Osteoblast (primary cell): Measurements from ENCODE around the gene PGPEP1. TPM values are rescaled to one million over a fixed set of nuclear protein-coding genes. Genes with fewer than 3 reads are reported as not detected.

Experiments used
- DNase-seq: peaks from one replicate; pipeline ENCODE4 v3.0.0; 2011; ENCODE audit warnings: low spot score, mixed read lengths; ENCODE audit not compliant: insufficient read length; ENCODE audit errors: missing footprints
- H2AFZ ChIP-seq: 2 replicates; pipeline ENCODE4 v1.6.0; 2011; ENCODE audit warnings: mild to moderate bottlenecking, low read length
- H3K27ac ChIP-seq: 2 replicates; pipeline ENCODE4 v1.5.1; 2011; ENCODE audit warnings: mild to moderate bottlenecking, low read depth, low read length, moderate library complexity
- H3K27me3 ChIP-seq: 2 replicates; pipeline ENCODE4 v1.6.0; 2012; ENCODE audit warnings: mild to moderate bottlenecking, control low read depth, inconsistent platforms, low read length, moderate library complexity; ENCODE audit not compliant: insufficient read depth
- H3K36me3 ChIP-seq: 2 replicates; pipeline ENCODE4 v1.5.1; 2011; ENCODE audit warnings: mild to moderate bottlenecking, low read length, control low read depth, moderate library complexity; ENCODE audit not compliant: insufficient read depth
- H3K4me1 ChIP-seq: 2 replicates; pipeline ENCODE4 v1.5.1; 2011; ENCODE audit warnings: mild to moderate bottlenecking, low read length, control low read depth, moderate library complexity; ENCODE audit not compliant: insufficient read depth
- H3K4me2 ChIP-seq: 2 replicates; pipeline ENCODE4 v1.6.0; 2011; ENCODE audit warnings: mild to moderate bottlenecking, low read length; ENCODE audit not compliant: insufficient read depth
- H3K4me3 ChIP-seq: fragments of 200-600 bp; sonication (generic); 3 replicates; pipeline ENCODE4 v1.5.1; 2012; ENCODE audit warnings: mild to moderate bottlenecking, low read length, inconsistent platforms; ENCODE audit not compliant: insufficient read depth
- H3K79me2 ChIP-seq: 2 replicates; pipeline ENCODE4 v1.6.0; 2012; ENCODE audit warnings: mild to moderate bottlenecking, low read length, control low read depth, inconsistent platforms; ENCODE audit not compliant: insufficient read depth
- H3K9me3 ChIP-seq: 2 replicates; pipeline ENCODE4 v1.5.1; 2011; ENCODE audit warnings: low read depth, low read length, control low read depth
- H4K20me1 ChIP-seq: 2 replicates; pipeline ENCODE4 v1.6.0; 2012; ENCODE audit warnings: mild to moderate bottlenecking, low read length, control low read depth; ENCODE audit not compliant: insufficient read depth
- total RNA-seq: library from RNA; depleted of rRNA; stranded (reverse); fragments of >200 nt; gene quantifications from 2 replicates; pipeline ENCODE4 v1.2.3, GENCODE V29; 2012
- TF ChIP-seq, protein P1 (sequence below): IDR thresholded peaks from 2 replicates; pipeline ENCODE4 v1.5.1; 2011; ENCODE audit warnings: mild to moderate bottlenecking, low read depth, low read length, moderate library complexity; ENCODE audit errors: extremely low read depth

Gene PGPEP1
- total RNA-seq, 1 donor: 31.1 TPM

DNA sequence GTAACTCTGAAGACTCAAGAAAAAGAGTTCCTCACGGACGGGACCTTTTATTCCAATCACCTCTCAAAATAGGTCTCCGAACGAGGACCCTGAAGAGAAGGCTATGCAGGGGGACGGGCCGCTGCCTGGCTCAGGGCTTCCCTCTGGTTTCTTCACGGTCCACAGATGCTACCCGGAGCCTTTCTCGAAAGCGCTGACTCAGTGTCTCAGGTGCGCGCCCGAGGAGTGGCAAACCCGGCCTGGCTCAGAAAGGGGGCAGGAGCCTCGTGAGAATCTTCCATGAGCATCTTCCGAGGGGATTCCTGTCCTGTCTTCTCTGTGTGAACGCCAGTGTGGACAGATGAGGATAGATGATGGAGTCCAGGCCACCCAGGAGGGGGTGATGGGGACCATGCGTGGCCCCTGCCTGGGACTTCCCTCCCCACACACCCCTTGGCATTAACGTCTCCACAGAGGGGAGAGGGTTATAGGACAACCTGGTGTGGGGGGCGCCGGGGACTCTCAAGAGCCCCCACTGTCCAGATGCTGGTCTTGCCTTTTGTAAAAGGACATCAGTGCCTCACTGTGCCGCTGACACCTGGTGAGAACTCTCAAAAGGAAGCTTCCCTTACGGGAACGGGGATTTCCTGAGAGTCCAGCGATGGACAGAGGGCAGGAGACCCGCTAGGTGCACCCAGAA is 34.0 kb upstream of the PGPEP1 start:
- TF ChIP-seq, protein P1, sequence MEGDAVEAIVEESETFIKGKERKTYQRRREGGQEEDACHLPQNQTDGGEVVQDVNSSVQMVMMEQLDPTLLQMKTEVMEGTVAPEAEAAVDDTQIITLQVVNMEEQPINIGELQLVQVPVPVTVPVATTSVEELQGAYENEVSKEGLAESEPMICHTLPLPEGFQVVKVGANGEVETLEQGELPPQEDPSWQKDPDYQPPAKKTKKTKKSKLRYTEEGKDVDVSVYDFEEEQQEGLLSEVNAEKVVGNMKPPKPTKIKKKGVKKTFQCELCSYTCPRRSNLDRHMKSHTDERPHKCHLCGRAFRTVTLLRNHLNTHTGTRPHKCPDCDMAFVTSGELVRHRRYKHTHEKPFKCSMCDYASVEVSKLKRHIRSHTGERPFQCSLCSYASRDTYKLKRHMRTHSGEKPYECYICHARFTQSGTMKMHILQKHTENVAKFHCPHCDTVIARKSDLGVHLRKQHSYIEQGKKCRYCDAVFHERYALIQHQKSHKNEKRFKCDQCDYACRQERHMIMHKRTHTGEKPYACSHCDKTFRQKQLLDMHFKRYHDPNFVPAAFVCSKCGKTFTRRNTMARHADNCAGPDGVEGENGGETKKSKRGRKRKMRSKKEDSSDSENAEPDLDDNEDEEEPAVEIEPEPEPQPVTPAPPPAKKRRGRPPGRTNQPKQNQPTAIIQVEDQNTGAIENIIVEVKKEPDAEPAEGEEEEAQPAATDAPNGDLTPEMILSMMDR: no peak
- Histone ChIP-seq H3K4me3 (no peak overlapping the region), H2AFZ (no peak overlapping the region), H3K4me2 (no peak overlapping the region), H3K9me3 (no peaks in the 10 kb centered on the region), H3K27me3 (no peaks in the 10 kb centered on the region), H3K4me1 (peaks cover 26% of the 10 kb centered on the region), H3K36me3 (peaks cover 9% of the 10 kb centered on the region), H3K79me2 (no peaks in the 10 kb centered on the region), H4K20me1 (no peaks in the 10 kb centered on the region), H3K27ac (no peak overlapping the region)
- peak; percentile 74 for DNase-seq

DNA sequence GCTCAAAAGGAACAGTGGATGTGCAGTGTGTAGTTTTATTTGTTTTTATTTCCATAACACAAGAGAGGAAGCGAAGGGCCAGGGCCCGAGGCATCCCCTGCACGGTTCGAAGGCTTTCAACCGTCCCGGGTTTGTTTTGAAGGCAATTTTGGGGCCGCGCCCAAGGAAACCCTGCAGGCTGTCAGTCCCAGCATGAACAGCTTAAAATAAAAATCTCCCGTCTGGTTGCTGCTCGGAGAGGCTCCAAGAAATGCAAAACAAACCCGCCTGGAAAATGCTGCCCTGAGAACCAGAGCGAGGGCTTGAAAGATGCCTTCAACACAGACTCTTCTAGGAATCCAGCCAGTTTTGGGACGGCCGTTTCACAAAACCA is 33.5 kb upstream of the PGPEP1 start:
- H3K79me2 ChIP-seq: no peaks in the 10 kb centered on the region
- no peaks in the 10 kb centered on the region for H4K20me1 ChIP-seq
- no peak overlapping the region for H3K4me2 ChIP-seq
- H3K27ac ChIP-seq: no peak overlapping the region
- peaks cover 9% of the 10 kb centered on the region for H3K36me3 ChIP-seq
- H3K9me3 ChIP-seq: no peaks in the 10 kb centered on the region
- TF ChIP-seq, protein P1: no peak
- no peak overlapping the region for H2AFZ ChIP-seq
- no peak overlapping the region for H3K4me3 ChIP-seq
- no peaks in the 10 kb centered on the region for H3K27me3 ChIP-seq
- peak; percentile 52 for DNase-seq
- H3K4me1 ChIP-seq: peaks cover 25% of the 10 kb centered on the region

DNA sequence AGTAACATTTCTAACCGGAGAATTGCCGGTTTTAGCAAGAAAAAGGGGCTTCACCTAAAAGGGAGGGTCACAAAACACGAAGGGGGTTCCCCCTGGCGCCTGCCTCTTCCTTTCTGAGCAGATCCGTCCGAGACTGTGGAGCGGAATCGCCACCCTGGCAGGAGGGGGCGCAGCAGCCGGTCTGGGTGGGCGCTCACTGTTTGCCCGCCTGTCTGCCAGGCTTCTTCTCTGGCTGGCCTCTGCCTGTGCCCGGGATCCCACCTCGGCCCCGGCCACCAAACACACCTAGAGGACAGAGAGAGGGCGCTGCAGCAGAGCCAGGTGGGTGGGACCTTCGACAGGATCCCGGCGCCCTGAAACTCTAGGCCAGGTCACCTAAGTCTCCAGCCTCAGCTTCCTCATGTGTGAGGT is 33.1 kb upstream of the PGPEP1 start:
- Histone ChIP-seq H3K27ac (no peak overlapping the region), H3K27me3 (no peaks in the 10 kb centered on the region), H2AFZ (no peak overlapping the region), H3K9me3 (no peaks in the 10 kb centered on the region), H3K79me2 (peaks cover 3% of the 10 kb centered on the region), H3K4me1 (peaks cover 25% of the 10 kb centered on the region), H4K20me1 (no peaks in the 10 kb centered on the region), H3K4me2 (no peak overlapping the region), H3K4me3 (no peak overlapping the region), H3K36me3 (peaks cover 12% of the 10 kb centered on the region)
- TF ChIP-seq, protein P1: no peak
- no peak for DNase-seq

DNA sequence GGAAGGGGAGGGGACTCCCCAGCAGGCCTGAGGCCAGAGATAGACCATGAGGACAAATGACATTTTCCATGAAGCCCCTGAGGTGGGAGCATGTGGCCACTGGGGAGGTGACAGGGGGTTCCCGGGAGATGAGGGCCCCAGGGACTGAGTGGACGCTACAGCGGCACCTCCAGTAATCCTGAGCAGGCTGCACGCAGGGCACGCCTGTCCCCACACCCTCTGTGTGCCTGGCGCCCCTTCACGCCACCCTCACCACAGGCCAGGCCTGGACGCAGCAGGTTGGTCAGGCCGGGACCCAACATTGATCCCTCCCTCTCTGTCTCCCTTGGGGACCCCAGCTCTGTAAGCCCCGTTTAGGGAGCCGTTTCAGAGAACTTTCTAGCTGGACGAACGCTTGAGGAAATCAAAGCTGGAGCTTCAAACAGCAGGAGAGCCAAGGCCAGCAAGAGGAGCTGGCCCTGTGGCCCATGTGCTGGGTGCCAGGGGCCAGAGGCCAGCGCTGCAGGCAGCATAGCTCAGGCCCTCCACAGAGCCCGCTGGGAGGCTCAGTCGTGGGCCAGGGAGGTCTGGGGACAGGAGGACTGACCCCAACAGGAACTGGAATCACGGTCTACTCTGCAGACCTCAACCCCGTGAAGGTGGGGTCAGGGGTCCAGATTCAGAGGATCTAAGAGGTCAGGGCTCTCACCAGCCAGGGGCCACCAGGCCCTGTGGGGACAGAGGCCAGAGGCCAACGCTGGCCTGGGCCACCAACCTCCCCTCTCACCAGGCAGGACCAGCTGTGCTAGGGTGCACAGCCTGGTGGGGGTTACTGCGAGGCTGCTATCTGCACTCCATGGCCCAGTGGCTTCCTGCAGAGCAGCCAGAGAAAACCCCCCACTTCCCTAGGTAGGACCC is 32.1 kb upstream of the PGPEP1 start:
- H3K4me2 ChIP-seq: no peak overlapping the region
- H3K9me3 ChIP-seq: no peaks in the 10 kb centered on the region
- no peak overlapping the region for H2AFZ ChIP-seq
- H3K4me1 ChIP-seq: peaks cover 25% of the 10 kb centered on the region
- no peak overlapping the region for H3K27ac ChIP-seq
- TF ChIP-seq, protein P1: no peak
- H3K27me3 ChIP-seq: no peaks in the 10 kb centered on the region
- H3K36me3 ChIP-seq: peaks cover 18% of the 10 kb centered on the region
- no peak overlapping the region for H3K4me3 ChIP-seq
- H3K79me2 ChIP-seq: peaks cover 7% of the 10 kb centered on the region
- DNase-seq: peak; percentile 80
- no peaks in the 10 kb centered on the region for H4K20me1 ChIP-seq
